Glomerular visceral epithelial cell (primary cell): ENCODE measurements around the gene CDKN2B.
"Not testable (repeated sequence)": the region's sequence is repeated elsewhere in the genome, so short reads cannot be mapped to it uniquely, and the experiment has no call there.

Experiments
- DNase-seq: peaks from one replicate; pipeline ENCODE4 v3.0.0-alpha.2; 2016; ENCODE audit errors: extremely low spot score

The CDKN2B gene

DNA sequence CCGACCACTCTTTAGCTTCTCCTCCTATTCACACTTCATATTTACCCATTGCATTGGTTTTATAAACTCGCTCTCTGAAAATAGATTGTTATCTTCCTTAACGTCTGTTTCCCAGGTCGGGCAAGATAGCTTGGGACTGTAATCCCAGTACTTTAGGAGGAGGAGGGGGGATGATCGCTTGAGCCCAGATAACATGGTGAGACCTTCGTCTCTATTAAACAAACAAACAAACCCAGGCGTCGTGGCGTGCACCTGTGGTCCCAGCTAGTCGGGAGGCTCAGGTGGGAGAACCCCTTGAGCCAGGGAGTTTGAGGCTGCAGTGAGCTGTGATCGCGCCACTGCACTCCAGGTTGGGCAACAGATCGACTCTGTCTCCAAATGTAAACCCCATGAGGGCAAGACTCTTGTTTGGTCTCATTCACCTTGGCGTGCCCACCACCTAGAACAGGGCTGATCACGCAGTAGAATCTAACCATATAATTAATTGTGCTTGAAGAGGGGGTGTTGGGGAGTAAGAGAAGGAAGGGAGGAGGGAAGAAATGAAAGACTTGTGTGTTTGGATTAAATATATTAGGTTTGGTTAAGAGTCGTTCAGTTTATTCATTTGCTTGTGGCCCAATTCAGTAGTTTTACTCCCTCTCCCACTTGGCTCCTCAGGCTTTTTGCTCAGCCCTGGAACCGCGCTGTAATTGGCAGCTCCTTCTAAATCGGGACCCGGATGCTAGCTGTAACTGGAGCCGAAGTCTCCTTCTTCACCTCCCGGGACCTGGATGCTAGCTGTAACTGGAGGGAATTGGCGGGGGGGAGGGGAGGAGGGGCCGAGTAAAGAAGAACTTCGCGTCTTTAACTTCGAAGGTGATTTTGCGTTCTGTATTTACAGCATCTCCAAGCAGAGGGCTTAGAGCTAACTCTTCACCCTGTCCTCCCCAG is 39.8 kb downstream of the CDKN2B start:
- no peak for DNase-seq

DNA sequence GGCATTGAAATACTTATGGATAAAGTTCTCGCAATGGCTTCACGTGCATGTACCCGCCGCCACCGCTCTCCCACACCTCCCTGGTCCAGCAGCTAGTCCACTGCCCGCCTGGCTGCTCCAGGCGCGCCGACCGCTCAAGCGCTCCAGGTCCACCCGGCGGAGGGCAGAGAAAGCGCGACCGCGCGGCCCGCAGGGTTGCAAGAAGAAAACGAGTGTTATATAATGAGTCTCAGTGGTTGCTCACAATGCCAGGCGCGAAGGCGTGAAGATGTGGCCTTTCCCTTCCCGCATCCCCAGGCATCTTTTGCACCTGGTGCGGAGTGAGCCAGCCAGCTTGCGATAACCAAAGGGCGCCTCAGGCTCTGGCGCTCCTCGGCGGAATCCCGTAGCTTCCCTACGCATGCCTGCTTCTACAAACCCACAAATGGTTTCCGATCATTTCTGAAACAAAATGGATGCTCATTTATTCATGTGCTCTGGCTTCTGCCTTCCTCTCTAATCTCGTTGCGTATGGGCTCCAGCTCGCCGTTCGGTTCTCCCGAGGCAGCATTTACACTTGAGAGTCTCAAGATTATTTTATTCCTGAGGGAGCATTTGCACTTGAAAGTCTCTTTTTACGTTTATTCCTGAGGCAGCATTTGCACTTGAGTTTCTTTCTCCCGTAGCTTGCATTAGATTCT is 40.6 kb downstream of the CDKN2B start:
- DNase-seq = no peak

DNA sequence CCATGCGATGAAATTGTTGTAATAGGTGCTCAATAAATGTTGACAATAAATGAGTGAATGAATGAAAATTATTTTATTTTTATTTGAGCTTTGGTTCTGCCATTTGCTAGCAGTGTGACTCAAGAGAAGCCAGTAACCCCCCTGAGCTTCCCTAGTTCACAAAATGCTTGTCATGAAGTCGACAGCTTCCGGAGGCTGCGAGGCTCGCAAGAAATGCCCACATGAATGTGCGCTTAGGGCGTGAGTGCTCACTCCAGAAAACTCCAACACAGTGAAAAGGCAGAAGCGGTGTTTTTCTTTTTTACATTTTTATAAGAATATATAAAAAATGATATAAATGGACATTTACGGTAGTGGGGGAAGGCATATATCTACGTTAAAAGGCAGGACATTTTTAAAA is 41.4 kb downstream of the CDKN2B start:
- DNase-seq = no peak

DNA sequence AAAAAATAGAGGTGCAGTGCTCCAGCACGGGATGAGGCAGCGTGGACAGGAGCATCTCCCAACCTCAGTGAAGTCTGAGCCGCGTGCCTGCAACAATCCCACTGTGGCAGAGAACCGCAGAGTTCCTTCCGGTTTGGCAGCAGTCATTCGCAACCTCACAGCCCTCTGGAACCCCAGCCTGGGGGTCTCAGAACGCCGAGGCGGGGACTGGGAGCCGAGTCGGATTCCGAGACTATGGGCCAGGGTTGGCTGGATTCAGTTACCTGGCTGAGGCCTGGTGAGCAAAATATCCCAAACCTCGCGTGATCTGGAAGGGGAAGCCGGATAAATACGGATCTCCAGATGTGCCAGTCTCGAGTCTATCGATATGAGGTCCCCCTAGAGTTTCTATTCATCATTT is 41.9 kb downstream of the CDKN2B start:
- DNase-seq = no peak

DNA sequence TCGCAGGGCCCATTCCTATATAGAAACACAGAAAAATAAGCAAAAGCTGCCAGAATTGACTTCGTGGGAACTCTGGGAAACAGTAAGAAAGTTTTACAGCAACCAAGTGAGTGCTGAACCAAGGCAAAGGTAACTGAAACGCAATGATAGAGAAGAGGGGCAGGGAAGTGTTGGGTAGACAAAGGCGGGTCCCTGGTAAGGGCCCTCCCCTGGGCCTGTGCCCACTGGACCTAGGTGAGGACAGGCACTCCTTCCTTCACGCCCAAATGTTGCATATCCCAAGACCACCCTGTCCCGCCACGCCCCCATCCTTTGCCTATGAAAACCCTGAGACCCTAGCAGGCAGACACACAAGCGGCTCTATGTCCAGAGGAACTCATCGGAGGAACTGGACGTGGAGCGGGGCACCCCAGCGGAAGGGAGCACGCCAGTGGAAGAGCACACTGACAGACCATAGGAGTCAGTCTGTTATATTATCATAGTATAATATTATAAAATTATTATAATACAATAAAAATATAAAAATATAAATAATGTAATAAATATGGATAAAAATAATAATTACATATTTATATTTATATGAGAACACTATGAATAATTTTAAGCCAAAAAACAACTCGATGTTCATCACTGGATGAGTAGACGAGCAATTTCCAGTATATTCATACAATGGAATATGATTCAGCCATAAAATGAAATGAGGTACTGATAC is 42.8 kb downstream of the CDKN2B start:
- DNase-seq = no peak

DNA sequence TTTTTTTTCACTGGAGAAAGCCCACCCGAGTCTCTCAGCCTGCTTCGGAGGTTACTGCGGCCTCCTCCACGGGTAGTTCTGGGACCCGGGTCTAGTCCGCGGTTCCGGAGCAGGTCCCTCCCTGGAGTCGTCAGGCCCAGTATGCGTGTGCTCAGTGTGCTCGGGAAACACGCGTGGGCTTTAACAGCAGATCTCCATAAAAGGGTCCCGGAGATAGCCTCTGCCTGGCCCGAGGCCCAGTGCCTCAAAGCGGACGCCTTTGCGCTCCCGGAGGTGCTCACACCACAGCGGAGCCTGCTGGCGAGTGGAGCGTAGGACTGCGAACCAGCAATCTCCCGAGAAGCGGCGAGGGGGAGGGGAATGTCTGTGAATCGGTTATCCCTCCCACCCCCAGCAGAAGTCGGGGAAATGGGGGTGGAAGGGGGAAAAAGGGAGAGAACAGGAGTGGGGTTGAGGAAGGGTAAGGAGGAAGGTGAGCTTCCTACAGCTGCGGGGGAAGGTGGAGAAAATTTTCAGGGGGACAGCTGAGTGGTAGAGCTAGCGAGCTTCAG is 43.6 kb downstream of the CDKN2B start:
- no peak for DNase-seq

DNA sequence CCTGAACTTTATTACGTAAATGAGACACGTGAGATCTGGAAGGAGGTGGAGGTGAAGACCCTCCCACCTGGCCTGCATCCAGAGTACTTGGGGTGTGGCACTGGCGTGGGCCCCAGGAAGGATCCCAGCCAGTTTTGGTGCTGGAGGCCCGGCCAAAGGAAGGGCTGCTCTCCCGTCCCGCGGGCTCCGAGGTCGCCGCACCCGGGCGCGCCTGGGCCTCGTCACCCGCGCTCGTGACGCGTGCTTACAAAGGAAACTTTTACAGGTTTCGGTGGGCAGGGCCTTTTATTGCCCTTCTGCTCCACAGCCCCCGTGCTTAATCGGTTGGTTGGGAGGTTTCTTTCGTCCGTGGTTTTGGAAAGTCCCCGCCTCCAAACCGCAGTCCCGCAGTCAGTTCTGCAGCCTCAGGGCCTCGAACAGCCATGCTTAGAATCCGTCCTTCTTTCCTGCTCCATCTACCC is 44.1 kb downstream of the CDKN2B start:
- no peak for DNase-seq

DNA sequence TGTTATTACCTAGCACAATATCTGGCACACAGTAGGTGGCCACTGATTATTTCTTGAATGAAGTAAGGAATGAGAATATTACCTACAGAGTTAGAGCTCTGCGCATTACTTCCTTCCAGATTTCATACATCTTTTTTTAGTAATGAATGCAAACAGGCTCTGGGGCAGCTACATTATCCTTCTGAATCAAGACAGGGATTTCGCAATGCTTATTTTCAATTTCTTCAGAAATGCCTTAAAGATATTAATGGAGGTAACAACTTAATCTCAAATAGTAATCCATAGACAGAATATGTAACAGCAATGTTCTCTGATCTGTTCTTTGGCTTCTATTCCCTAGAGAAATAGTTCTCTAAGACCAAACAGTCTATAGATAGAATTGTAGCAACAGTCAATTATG is 47.5 kb downstream of the CDKN2B start:
- DNase-seq = no peak

DNA sequence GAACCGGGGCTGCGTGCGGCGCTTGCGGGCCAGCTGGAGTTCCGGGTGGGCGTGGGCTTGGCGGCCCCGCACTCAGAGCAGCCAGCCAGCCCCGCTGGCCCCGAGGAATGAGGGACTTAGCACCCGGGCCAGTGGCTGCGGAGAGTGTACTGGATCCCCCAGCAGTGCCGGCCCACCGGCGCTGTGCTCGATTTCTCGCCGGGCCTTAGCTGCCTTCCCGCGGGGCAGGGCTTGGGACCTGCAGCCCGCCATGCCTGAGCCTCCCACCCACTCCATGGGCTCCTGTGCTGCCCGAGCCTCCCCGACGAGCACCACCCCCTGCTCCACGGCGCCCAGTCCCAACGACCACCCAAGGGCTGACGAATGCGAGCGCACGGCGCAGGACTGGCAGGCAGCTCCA is 49.8 kb downstream of the CDKN2B start:
- DNase-seq = not testable (repeated sequence)

DNA sequence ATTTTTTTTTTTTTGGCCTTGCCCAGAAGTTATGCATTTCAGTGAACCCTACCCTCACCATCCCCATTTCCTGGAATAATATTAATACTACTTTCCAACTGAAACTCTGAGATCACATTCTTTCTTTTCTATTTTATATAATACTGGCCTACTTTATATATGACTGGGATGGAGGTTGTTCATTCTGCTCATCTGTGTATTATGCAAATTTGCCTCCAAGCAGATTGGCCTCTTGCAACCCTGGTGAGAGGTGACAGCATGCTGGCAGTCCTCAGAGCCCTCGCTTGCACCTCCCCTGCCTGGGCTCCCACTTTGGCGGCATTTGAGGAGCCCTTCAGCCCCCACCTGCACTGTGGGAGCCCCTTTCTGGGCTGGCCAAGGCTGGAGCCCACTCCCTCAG is 50.3 kb downstream of the CDKN2B start:
- DNase-seq = no peak
